GM12875 (cell line): ENCODE data around the gene WDR90.

Source experiments
- H3K4me3 ChIP-seq: one replicate; pipeline ENCODE4 v1.5.1; 2011; ENCODE audit warnings: low read depth, low read length, control low read depth
- CTCF ChIP-seq: IDR thresholded peaks from 2 replicates; pipeline ENCODE4 v1.5.1; 2011; ENCODE audit warnings: low read depth, mild to moderate bottlenecking, control low read depth, inconsistent platforms, low read length, moderate library complexity, borderline replicate concordance; ENCODE audit not compliant: insufficient read depth

WDR90 gene

DNA sequence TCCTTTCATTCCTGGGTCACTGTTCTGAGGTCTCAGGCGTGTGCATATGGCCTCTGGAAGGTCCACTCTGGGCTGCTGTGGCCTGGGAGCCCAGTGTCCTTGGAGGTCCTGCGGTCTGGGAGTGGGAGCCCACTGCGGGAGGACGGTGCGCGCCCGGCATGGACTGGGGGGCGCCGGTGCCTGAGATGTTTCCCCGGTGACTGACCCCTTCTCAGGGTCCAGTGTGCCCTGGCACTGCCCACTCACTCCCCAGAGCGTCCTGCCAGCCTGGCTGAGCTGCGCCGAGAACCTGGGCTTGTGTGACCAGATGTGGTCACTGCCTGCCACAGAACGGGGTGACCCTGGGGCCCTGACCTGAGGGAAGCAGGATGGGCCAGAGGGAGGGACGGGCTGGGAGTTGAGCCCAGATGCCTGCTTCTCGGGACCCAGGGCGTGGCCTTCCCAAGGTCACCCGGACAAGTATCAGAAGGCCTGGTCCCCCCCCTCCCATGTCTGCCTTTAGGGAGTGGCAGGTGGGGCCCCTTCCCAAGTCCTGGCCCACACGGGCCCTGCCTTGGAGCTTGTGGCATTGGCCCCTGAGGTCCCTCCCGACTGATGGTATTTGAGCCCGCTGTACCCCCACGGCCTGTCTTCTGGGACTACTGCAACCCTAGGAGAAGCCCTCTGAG, 25.2 kb downstream of the WDR90 start:
- TF ChIP-seq CTCF, result no peak
- H3K4me3 ChIP-seq, result no peak overlapping the region

DNA sequence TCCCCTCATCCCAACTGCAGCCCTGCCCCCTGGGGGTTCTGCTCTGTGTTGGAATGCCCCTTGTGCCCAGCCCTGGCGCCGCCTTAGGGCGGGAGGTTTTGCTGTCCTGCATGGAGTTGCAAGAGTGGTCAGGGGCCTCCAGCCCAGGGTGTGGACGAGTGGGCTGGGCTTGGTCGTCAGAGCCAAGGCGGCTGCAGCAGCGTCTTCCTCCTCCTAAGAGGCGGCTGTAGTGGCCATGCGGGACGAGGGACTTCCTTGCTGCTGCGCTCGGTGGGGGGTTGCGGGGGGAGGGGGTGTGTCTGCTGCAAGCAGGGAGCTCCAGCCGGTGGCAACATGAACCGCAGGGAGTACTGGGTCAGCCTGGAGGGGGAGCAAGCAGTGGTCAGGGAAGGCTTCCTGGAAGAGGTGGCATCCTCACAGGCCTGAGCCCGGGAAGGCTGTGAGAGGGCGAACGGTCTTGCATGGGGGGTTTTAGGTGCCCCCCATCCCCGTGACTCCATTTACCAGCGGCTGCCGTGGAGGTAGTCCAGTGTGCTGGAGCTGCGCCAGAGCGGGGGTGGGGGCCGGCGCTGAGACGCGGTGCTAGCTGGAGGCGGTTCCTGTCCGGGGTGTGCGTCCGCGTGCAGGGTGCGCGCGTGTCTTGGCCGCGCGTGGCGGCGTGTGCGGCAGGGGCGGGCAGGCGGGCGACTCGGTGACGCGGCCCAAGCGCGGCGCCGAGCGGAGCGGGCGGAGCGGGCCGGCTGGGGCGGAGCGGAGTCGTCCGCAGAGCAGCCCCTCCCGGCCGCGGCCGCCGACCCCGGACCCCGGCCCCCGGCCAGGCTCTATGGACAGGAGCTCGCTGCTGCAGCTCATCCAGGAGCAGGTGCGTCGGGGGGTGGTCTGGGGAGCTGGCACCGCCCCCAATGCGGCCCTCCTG, 26.1 kb downstream of the WDR90 start, which contains the start of gene RHBDL1:
TSS of gene RHBDL1 (plus strand) at position 704 of the 916 bp plus-strand sequence. CDS start at position 824, 120 bp downstream.
- no peak for TF ChIP-seq CTCF
- no peak within 1 kb of the TSS for H3K4me3 ChIP-seq

- no peak overlapping the region for H3K4me3 ChIP-seq
- TF ChIP-seq CTCF, result no peak
Measured at GRCh38 chr16:675884-676564, 26.9 kb downstream of the WDR90 start.

- H3K4me3 ChIP-seq, result no peak overlapping the region
- TF ChIP-seq CTCF, result no peak
Measured at GRCh38 chr16:676565-676902, 27.4 kb downstream of the WDR90 start.

DNA sequence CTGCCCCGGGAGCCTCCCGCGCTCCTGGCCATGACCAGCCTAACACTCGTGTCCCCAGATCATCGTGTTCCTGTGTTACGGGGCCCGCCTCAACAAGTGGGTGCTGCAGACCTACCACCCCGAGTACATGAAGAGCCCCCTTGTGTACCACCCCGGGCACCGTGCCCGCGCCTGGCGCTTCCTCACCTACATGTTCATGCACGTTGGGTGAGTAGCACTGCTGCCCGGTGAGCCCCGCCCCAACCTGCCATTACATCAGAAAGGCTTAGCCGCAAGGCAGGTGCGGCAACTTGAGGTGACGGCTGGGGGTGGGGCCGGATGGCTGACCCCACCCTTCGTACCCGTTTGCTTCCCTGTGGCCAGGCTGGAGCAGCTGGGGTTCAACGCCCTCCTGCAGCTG, 27.7 kb downstream of the WDR90 start:
- no peak for TF ChIP-seq CTCF
- no peak overlapping the region for H3K4me3 ChIP-seq

DNA sequence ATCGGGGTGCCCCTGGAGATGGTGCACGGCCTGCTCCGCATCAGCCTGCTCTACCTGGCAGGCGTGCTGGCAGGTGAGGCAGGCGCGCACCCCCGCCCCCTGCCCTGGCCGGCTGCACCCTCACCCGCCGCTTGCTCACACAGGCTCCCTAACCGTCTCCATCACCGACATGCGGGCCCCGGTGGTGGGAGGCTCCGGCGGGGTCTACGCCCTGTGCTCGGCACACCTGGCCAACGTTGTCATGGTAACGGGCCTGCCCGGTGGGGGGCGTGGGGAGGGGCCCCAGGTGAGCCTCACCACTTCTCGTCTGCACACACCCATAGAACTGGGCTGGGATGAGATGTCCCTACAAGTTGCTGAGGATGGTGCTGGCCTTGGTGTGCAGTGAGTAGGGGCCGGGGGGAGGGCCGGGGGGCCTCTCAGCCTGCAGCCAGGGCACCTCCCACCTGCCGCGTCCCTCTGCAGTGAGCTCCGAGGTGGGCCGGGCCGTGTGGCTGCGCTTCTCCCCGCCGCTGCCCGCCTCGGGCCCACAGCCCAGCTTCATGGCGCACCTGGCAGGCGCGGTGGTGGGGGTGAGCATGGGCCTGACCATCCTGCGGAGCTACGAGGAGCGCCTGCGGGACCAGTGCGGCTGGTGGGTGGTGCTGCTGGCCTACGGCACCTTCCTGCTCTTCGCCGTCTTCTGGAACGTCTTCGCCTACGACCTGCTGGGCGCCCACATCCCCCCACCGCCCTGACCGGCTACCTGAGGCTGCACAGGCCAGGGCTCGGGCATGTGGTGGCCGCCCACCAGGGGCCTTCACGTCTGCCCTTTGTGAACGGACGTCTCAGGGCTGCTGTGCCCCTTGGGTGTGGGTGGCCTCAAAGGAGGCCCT, 28.4 kb downstream of the WDR90 start:
- H3K4me3 ChIP-seq, result no peak overlapping the region
- TF ChIP-seq CTCF, result no peak
